GM23248 (cell line): ENCODE data around the gene RHOT2. TPM values are rescaled to one million over a fixed set of nuclear protein-coding genes. Genes with fewer than 3 reads are reported as not detected.

Experiments
- DNase-seq: peaks from one replicate; pipeline ENCODE4 v3.0.0-alpha.2; 2015
- H2AFZ ChIP-seq: fragments of 200-600 bp; sonication (generic); 2 replicates; pipeline ENCODE4 v1.6.1; 2016; ENCODE audit warnings: antibody characterized with exemption
- H3F3A ChIP-seq: fragments of 200-600 bp; sonication (generic); 2 replicates; pipeline ENCODE4 v1.6.1; 2016; ENCODE audit warnings: mild to moderate bottlenecking, antibody characterized with exemption, mixed run types; ENCODE audit not compliant: insufficient read depth
- H3K27ac ChIP-seq: fragments of 200-600 bp; sonication (generic); 2 replicates; pipeline ENCODE4 v1.5.1; 2016; ENCODE audit warnings: mild to moderate bottlenecking
- H3K27me3 ChIP-seq: fragments of 200-600 bp; sonication (generic); replicated peaks from 2 replicates; pipeline ENCODE4 v1.6.1; 2016; ENCODE audit warnings: mild to moderate bottlenecking; ENCODE audit not compliant: insufficient read depth
- H3K36me3 ChIP-seq: fragments of 200-600 bp; sonication (generic); 2 replicates; pipeline ENCODE4 v1.6.1; 2016; ENCODE audit warnings: low read depth, mild to moderate bottlenecking
- H3K4me1 ChIP-seq: fragments of 200-600 bp; sonication (generic); 2 replicates; pipeline ENCODE4 v1.6.1; 2016; ENCODE audit warnings: mild to moderate bottlenecking; ENCODE audit not compliant: insufficient read depth
- H3K4me2 ChIP-seq: fragments of 200-600 bp; sonication (generic); one replicate; pipeline ENCODE4 v1.6.1; 2016; ENCODE audit warnings: mild to moderate bottlenecking; ENCODE audit not compliant: unreplicated experiment
- H3K4me3 ChIP-seq: fragments of 200-600 bp; sonication (generic); 2 replicates; pipeline ENCODE4 v1.5.1; 2016; ENCODE audit warnings: mild to moderate bottlenecking
- H3K79me2 ChIP-seq: fragments of 200-600 bp; sonication (generic); 2 replicates; pipeline ENCODE4 v1.6.1; 2016; ENCODE audit warnings: mild to moderate bottlenecking; ENCODE audit not compliant: insufficient read depth
- H3K9ac ChIP-seq: fragments of 200-600 bp; sonication (generic); 2 replicates; pipeline ENCODE4 v1.6.1; 2016; ENCODE audit warnings: mild to moderate bottlenecking
- H3K9me2 ChIP-seq: fragments of 200-600 bp; sonication (generic); 2 replicates; pipeline ENCODE4 v1.6.1; 2016; ENCODE audit warnings: mixed run types, mild to moderate bottlenecking, moderate library complexity; ENCODE audit not compliant: insufficient read depth
- H3K9me3 ChIP-seq: fragments of 200-600 bp; sonication (generic); one replicate; pipeline ENCODE4 v1.6.1; 2017; ENCODE audit warnings: low read depth
- H4K20me1 ChIP-seq: fragments of 200-600 bp; sonication (generic); 2 replicates; pipeline ENCODE4 v1.6.0; 2016; ENCODE audit not compliant: insufficient read depth
- EZH2 ChIP-seq: fragments of 200-600 bp; sonication (generic); IDR thresholded peaks from 2 replicates; pipeline ENCODE4 v1.6.1; 2018; ENCODE audit warnings: antibody characterized with exemption, mild to moderate bottlenecking; ENCODE audit not compliant: insufficient read depth, poor library complexity, severe bottlenecking
- EZH2phosphoT487 ChIP-seq: fragments of 200-600 bp; sonication (generic); IDR thresholded peaks from 2 replicates; pipeline ENCODE4 v1.6.1; 2018; ENCODE audit warnings: antibody characterized with exemption, moderate library complexity, mild to moderate bottlenecking, low read depth; ENCODE audit not compliant: insufficient read depth
- WGBS, 2 experiments: methylation state at CpG; one replicate each; pipeline ENCODE4 v1.1.6; 2015 to 2017; ENCODE audit warnings: low lambda C conversion rate in 2 of 2, low coverage in 1 of 2; ENCODE audit errors: missing lambda C conversion rate in 2 of 2; 5-methylcytosine and 5-hydroxymethylcytosine counted together
- in situ Hi-C: fragments of 300-500 bp; cut with MboI; formaldehyde crosslinking; loops from 2 replicates; pipeline ENCODE4 v1.15.0; 2020
- polyA plus RNA-seq: library from polyadenylated mRNA; unstranded; fragments of >200 nt; fragmentation: Nextera tagmentation; extraction: Ambion mirVana; gene quantifications from 2 replicates; pipeline ENCODE4 v1.2.1, GENCODE V29; 2016
- total RNA-seq: library from RNA; depleted of rRNA; stranded (reverse); fragments of >200 nt; shearing (Covaris generic); gene quantifications from 2 replicates; pipeline ENCODE4 v1.2.3, GENCODE V29; 2014

The RHOT2 gene
- total and polyA plus RNA-seq, 2 experiments from 2014 or later, result 65.9 to 70.0 TPM

GRCh38 chr16:704047-704446, 36.1 kb downstream of the RHOT2 start:
- 72 to 73% methylated on average over 6 to 7 of the region's 7 CpGs for WGBS, 2 experiments
- DNase-seq, result no peak
- H3F3A ChIP-seq, result no peaks in the 10 kb centered on the region
- no peak overlapping the region for H3K9ac ChIP-seq
- H4K20me1 ChIP-seq, result no peaks in the 10 kb centered on the region
- H3K4me1 ChIP-seq, result no peaks in the 10 kb centered on the region
- H3K9me3 ChIP-seq, result no peaks in the 10 kb centered on the region
- no peak overlapping the region for H3K4me3 ChIP-seq
- no peaks in the 10 kb centered on the region for H3K9me2 ChIP-seq
- in situ Hi-C loops, result no loop called here
- no peak overlapping the region for H3K4me2 ChIP-seq
- H3K27me3 ChIP-seq, result peaks cover 40% of the 10 kb centered on the region
- no peaks in the 10 kb centered on the region for H3K79me2 ChIP-seq
- no peak overlapping the region for H2AFZ ChIP-seq
- no peaks in the 10 kb centered on the region for H3K36me3 ChIP-seq
- no peak overlapping the region for H3K27ac ChIP-seq
- TF ChIP-seq EZH2phosphoT487 (no peak), EZH2 (no peak)

GRCh38 chr16:704552-705380, 36.8 kb downstream of the RHOT2 start:
- no peak overlapping the region for H3K27ac ChIP-seq
- no peak overlapping the region for H3K9ac ChIP-seq
- no peak overlapping the region for H2AFZ ChIP-seq
- no peaks in the 10 kb centered on the region for H3K79me2 ChIP-seq
- no peak overlapping the region for H3K4me2 ChIP-seq
- H3K4me3 ChIP-seq, result no peak overlapping the region
- H3K4me1 ChIP-seq, result peaks cover 2% of the 10 kb centered on the region; the same call in 1 of the 2 replicates
- TF ChIP-seq EZH2, result peak; percentile 74
- TF ChIP-seq EZH2phosphoT487, result no peak
- in situ Hi-C loops, result no loop called here
- no peaks in the 10 kb centered on the region for H3F3A ChIP-seq
- peaks cover 40% of the 10 kb centered on the region for H3K27me3 ChIP-seq
- WGBS, 2 experiments, result 14 to 21% methylated on average over 28 to 35 of the region's 50 CpGs
- no peaks in the 10 kb centered on the region for H3K9me2 ChIP-seq
- H3K9me3 ChIP-seq, result no peaks in the 10 kb centered on the region
- DNase-seq, result no peak
- H3K36me3 ChIP-seq, result no peaks in the 10 kb centered on the region
- no peaks in the 10 kb centered on the region for H4K20me1 ChIP-seq

- DNase-seq, result no peak
- no peak within 1 kb of the TSS for H3K27ac ChIP-seq
- H3K4me1 ChIP-seq, result peaks cover 5% of the 10 kb centered on the region; the same call in 1 of the 2 replicates
- no peak within 1 kb of the TSS for H3K9ac ChIP-seq
- no peak within 1 kb of the TSS for H3K4me3 ChIP-seq
- peaks cover 47% of the 10 kb centered on the region for H3K27me3 ChIP-seq
- no peak within 1 kb of the TSS for H2AFZ ChIP-seq
- H3K9me2 ChIP-seq, result no peaks in the 10 kb centered on the region
- no peaks in the 10 kb centered on the region for H3F3A ChIP-seq
- 3 to 4% methylated on average over 11 to 83 of the region's 115 CpGs for WGBS, 2 experiments
- no peaks in the 10 kb centered on the region for H3K36me3 ChIP-seq
- no peak within 1 kb of the TSS for H3K4me2 ChIP-seq
- H3K9me3 ChIP-seq, result no peaks in the 10 kb centered on the region
- TF ChIP-seq EZH2 (no peak), EZH2phosphoT487 (no peak)
- H4K20me1 ChIP-seq, result no peaks in the 10 kb centered on the region
- H3K79me2 ChIP-seq, result no peaks in the 10 kb centered on the region
- in situ Hi-C loops, result no loop called here
These were observed 37.7 kb downstream of the RHOT2 start, which contains the start of gene FBXL16 for GRCh38 chr16:705431-706188. TSS of gene FBXL16 (minus strand) at chr16:705801. CDS start at chr16:697405, 8,396 bp downstream.

- H3K4me1 ChIP-seq, result peaks cover 5% of the 10 kb centered on the region; the same call in 1 of the 2 replicates
- in situ Hi-C loops, result no loop called here
- no peaks in the 10 kb centered on the region for H3K9me3 ChIP-seq
- no peak overlapping the region for H2AFZ ChIP-seq
- TF ChIP-seq EZH2phosphoT487 (no peak), EZH2 (peak; percentile 79)
- no peaks in the 10 kb centered on the region for H3K9me2 ChIP-seq
- 5 to 6% methylated on average over 29 to 47 of the region's 49 CpGs for WGBS, 2 experiments
- H3K27me3 ChIP-seq, result peaks cover 45% of the 10 kb centered on the region
- H3K9ac ChIP-seq, result no peak overlapping the region
- no peaks in the 10 kb centered on the region for H3F3A ChIP-seq
- H3K36me3 ChIP-seq, result no peaks in the 10 kb centered on the region
- H3K4me3 ChIP-seq, result no peak overlapping the region
- H3K79me2 ChIP-seq, result no peaks in the 10 kb centered on the region
- H3K4me2 ChIP-seq, result no peak overlapping the region
- no peak overlapping the region for H3K27ac ChIP-seq
- no peaks in the 10 kb centered on the region for H4K20me1 ChIP-seq
- DNase-seq, result no peak
These were observed 38.5 kb downstream of the RHOT2 start for GRCh38 chr16:706189-707061.
